ENCODE measurements around the gene NUDT16L1. TPM values are rescaled to one million over a fixed set of nuclear protein-coding genes. Genes with fewer than 3 reads are reported as not detected.

Gene NUDT16L1
- total and polyA plus RNA-seq, 2 of the 13 experiments (the other 11 are each of a cell fraction or from before 2014, with no cell fraction given): 28.0 to 40.5 TPM

DNA sequence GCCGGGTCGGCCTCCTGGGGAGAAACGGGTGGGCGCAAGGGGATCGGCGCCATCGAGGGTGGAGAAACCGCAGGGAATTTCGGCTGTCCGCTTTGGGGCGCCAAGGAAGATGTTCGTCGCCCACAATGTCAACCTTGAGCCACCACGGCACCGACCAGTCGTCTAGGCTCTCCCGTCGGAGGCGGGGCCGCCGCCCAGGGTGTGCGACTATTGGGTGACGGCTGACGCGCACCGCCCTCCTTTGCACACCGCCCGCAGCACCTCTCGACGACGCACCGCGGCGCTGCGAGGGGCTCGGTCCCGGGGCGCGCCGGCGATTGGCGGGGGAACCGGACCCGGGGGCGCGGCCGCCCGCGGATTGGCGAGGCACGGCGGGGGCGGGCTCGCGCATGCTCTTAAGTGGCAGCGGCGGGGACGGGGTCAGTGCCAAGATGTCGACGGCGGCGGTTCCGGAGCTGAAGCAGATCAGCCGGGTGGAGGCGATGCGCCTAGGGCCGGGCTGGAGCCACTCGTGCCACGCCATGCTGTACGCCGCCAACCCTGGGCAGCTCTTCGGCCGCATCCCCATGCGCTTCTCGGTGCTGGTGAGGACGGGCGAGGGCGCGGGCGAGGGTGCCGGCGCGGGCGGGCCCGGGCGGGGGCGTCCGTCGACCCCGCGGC, at the start of gene NUDT16L1 (continued):
- TF ChIP-seq, protein P1, sequence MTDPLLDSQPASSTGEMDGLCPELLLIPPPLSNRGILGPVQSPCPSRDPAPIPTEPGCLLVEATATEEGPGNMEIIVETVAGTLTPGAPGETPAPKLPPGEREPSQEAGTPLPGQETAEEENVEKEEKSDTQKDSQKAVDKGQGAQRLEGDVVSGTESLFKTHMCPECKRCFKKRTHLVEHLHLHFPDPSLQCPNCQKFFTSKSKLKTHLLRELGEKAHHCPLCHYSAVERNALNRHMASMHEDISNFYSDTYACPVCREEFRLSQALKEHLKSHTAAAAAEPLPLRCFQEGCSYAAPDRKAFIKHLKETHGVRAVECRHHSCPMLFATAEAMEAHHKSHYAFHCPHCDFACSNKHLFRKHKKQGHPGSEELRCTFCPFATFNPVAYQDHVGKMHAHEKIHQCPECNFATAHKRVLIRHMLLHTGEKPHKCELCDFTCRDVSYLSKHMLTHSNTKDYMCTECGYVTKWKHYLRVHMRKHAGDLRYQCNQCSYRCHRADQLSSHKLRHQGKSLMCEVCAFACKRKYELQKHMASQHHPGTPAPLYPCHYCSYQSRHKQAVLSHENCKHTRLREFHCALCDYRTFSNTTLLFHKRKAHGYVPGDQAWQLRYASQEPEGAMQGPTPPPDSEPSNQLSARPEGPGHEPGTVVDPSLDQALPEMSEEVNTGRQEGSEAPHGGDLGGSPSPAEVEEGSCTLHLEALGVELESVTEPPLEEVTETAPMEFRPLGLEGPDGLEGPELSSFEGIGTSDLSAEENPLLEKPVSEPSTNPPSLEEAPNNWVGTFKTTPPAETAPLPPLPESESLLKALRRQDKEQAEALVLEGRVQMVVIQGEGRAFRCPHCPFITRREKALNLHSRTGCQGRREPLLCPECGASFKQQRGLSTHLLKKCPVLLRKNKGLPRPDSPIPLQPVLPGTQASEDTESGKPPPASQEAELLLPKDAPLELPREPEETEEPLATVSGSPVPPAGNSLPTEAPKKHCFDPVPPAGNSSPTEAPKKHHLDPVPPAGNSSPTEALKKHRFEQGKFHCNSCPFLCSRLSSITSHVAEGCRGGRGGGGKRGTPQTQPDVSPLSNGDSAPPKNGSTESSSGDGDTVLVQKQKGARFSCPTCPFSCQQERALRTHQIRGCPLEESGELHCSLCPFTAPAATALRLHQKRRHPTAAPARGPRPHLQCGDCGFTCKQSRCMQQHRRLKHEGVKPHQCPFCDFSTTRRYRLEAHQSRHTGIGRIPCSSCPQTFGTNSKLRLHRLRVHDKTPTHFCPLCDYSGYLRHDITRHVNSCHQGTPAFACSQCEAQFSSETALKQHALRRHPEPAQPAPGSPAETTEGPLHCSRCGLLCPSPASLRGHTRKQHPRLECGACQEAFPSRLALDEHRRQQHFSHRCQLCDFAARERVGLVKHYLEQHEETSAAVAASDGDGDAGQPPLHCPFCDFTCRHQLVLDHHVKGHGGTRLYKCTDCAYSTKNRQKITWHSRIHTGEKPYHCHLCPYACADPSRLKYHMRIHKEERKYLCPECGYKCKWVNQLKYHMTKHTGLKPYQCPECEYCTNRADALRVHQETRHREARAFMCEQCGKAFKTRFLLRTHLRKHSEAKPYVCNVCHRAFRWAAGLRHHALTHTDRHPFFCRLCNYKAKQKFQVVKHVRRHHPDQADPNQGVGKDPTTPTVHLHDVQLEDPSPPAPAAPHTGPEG (CRISPR knock-in tag; IDR thresholded peaks at IDR 0.05): peak; percentile 13; the same call in 1 of the 2 replicates
- TF ChIP-seq, protein P2, sequence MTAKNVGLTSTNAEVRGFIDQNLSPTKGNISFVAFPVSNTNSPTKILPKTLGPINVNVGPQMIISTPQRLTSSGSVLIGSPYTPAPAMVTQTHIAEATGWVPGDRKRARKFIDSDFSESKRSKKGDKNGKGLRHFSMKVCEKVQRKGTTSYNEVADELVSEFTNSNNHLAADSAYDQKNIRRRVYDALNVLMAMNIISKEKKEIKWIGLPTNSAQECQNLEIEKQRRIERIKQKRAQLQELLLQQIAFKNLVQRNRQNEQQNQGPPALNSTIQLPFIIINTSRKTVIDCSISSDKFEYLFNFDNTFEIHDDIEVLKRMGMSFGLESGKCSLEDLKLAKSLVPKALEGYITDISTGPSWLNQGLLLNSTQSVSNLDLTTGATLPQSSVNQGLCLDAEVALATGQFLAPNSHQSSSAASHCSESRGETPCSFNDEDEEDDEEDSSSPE (CRISPR knock-in tag; IDR thresholded peaks at IDR 0.05): peak; percentile 48; the same call in 1 of the 2 replicates
- TF ChIP-seq ZFP1 (CRISPR knock-in tag; IDR thresholded peaks at IDR 0.05) (no peak), RCOR2 (CRISPR knock-in tag; IDR thresholded peaks at IDR 0.05) (no peak), ZNF660 (CRISPR knock-in tag; IDR thresholded peaks at IDR 0.05; ENCODE audit: borderline replicate concordance, low read depth) (no peak), ZNF839 (CRISPR knock-in tag; IDR thresholded peaks at IDR 0.05; ENCODE audit: borderline replicate concordance) (no peak), PAF1 (CRISPR knock-in tag; IDR thresholded peaks at IDR 0.05) (no peak; the same call in 1 of the 2 replicates), POLR2AphosphoS2 (IDR thresholded peaks at IDR 0.05; ENCODE audit: low read depth, low read length) (no peak), FOXM1 (CRISPR knock-in tag; IDR thresholded peaks at IDR 0.05) (no peak), ESRRA (CRISPR knock-in tag; IDR thresholded peaks at IDR 0.05; ENCODE audit: low read depth) (no peak), PAXIP1 (CRISPR knock-in tag; conservative IDR thresholded peaks at IDR 0.05) (no peak; the same call in 1 of the 2 replicates), ATF1 (CRISPR knock-in tag; IDR thresholded peaks at IDR 0.05) (no peak), SRY (CRISPR knock-in tag; IDR thresholded peaks at IDR 0.05) (peak; percentile 49; the same call in 1 of the 2 replicates), BCL3 (CRISPR knock-in tag; IDR thresholded peaks at IDR 0.05) (no peak), NR2C2 (CRISPR knock-in tag; IDR thresholded peaks at IDR 0.05; ENCODE audit: borderline replicate concordance) (peak; percentile 72), ZNF44 (CRISPR knock-in tag; IDR thresholded peaks at IDR 0.05) (no peak)
- TF ChIP-seq, protein P3, sequence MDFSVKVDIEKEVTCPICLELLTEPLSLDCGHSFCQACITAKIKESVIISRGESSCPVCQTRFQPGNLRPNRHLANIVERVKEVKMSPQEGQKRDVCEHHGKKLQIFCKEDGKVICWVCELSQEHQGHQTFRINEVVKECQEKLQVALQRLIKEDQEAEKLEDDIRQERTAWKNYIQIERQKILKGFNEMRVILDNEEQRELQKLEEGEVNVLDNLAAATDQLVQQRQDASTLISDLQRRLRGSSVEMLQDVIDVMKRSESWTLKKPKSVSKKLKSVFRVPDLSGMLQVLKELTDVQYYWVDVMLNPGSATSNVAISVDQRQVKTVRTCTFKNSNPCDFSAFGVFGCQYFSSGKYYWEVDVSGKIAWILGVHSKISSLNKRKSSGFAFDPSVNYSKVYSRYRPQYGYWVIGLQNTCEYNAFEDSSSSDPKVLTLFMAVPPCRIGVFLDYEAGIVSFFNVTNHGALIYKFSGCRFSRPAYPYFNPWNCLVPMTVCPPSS (IDR thresholded peaks at IDR 0.05): no peak

Data from HepG2 (cell line).